ENCODE measurements around the gene SERINC2.

GRCh38 chr1:31383967-31384366, 29.0 kb upstream of the SERINC2 start:
- TF ChIP-seq POLR2A (IDR thresholded peaks at IDR 0.05) = no peak
- TF ChIP-seq CTCF (IDR thresholded peaks at IDR 0.05) = no peak
- no peak for TF ChIP-seq EP300 (IDR thresholded peaks at IDR 0.05)
